Chondrocyte (in vitro differentiated cells): ENCODE data around the gene SLC46A1. TPM values are rescaled to one million over a fixed set of nuclear protein-coding genes. Genes with fewer than 3 reads are reported as not detected.

Experiments used
- DNase-seq: peaks from one replicate; pipeline ENCODE4 v3.0.0; 2021; ENCODE audit warnings: mixed read lengths, low spot score
- H3K27ac Mint-ChIP-seq: one replicate; pipeline ENCODE4 v1.8.0; 2021; ENCODE audit warnings: mild to moderate bottlenecking, moderate library complexity, mixed read lengths; ENCODE audit not compliant: unreplicated experiment
- H3K27me3 Mint-ChIP-seq: 2 replicates; pipeline ENCODE4 v1.8.0; 2021; ENCODE audit warnings: low read depth, mixed read lengths
- H3K36me3 Mint-ChIP-seq: 2 replicates; pipeline ENCODE4 v1.8.0; 2021; ENCODE audit warnings: low read depth, mixed read lengths
- H3K4me1 Mint-ChIP-seq: 2 replicates; pipeline ENCODE4 v1.8.0; 2021; ENCODE audit warnings: low read depth, mild to moderate bottlenecking, mixed read lengths
- H3K4me3 Mint-ChIP-seq: one replicate; pipeline ENCODE4 v1.8.0; 2021; ENCODE audit warnings: mild to moderate bottlenecking, moderate library complexity, mixed read lengths; ENCODE audit not compliant: unreplicated experiment
- H3K9me3 Mint-ChIP-seq: 2 replicates; pipeline ENCODE4 v1.8.0; 2021; ENCODE audit warnings: low read depth, mixed read lengths
- CTCF ChIP-seq: fragments of 200-600 bp; sonication (generic); IDR thresholded peaks from 2 replicates; pipeline ENCODE4 v1.5.0; 2021; ENCODE audit warnings: antibody characterized with exemption, mild to moderate bottlenecking, moderate library complexity
- total RNA-seq: library from RNA; stranded (reverse); gene quantifications from 3 replicates; pipeline ENCODE4 v1.2.1, GENCODE V29; 2021

Gene SLC46A1
- total RNA-seq, 1 donor from 2014 or later, result 12.7 TPM

- Mint-ChIP-seq H3K4me3 (no peak overlapping the region), H3K36me3 (peaks cover 5% of the 10 kb centered on the region), H3K27me3 (no peaks in the 10 kb centered on the region), H3K27ac (no peak overlapping the region), H3K9me3 (no peaks in the 10 kb centered on the region), H3K4me1 (peaks cover 2% of the 10 kb centered on the region)
- no peak for DNase-seq
- TF ChIP-seq CTCF, result no peak
Observed at GRCh38 chr17:28397275-28397674, 8.7 kb downstream of the SLC46A1 start.

GRCh38 chr17:28396635-28397239 lies 9.3 kb downstream of the SLC46A1 start:
- TF ChIP-seq CTCF, result no peak
- Mint-ChIP-seq H3K36me3 (peaks cover 5% of the 10 kb centered on the region), H3K9me3 (no peaks in the 10 kb centered on the region), H3K27me3 (no peaks in the 10 kb centered on the region), H3K4me1 (peaks cover 2% of the 10 kb centered on the region), H3K27ac (no peak overlapping the region), H3K4me3 (no peak overlapping the region)
- peak; percentile 50 for DNase-seq

- H3K27ac Mint-ChIP-seq, result no peak overlapping the region
- peaks cover 2% of the 10 kb centered on the region for H3K4me1 Mint-ChIP-seq
- no peaks in the 10 kb centered on the region for H3K9me3 Mint-ChIP-seq
- peaks cover 10% of the 10 kb centered on the region for H3K36me3 Mint-ChIP-seq
- no peaks in the 10 kb centered on the region for H3K27me3 Mint-ChIP-seq
- no peak overlapping the region for H3K4me3 Mint-ChIP-seq
- TF ChIP-seq CTCF, result no peak
- peak; percentile 57 for DNase-seq
Observed at GRCh38 chr17:28395968-28396367, 10.0 kb downstream of the SLC46A1 start.

GRCh38 chr17:28395426-28395825 lies 10.6 kb downstream of the SLC46A1 start:
- no peak overlapping the region for H3K27ac Mint-ChIP-seq
- DNase-seq, result no peak
- no peaks in the 10 kb centered on the region for H3K9me3 Mint-ChIP-seq
- peaks cover 15% of the 10 kb centered on the region for H3K36me3 Mint-ChIP-seq
- no peak for TF ChIP-seq CTCF
- no peak overlapping the region for H3K4me3 Mint-ChIP-seq
- H3K27me3 Mint-ChIP-seq, result no peaks in the 10 kb centered on the region
- peaks cover 2% of the 10 kb centered on the region for H3K4me1 Mint-ChIP-seq

- no peak for DNase-seq
- Mint-ChIP-seq H3K36me3 (peaks cover 22% of the 10 kb centered on the region), H3K9me3 (no peaks in the 10 kb centered on the region), H3K27me3 (no peaks in the 10 kb centered on the region), H3K27ac (peak overlapping the region; percentile 51), H3K4me1 (peaks cover 2% of the 10 kb centered on the region), H3K4me3 (no peak overlapping the region)
- TF ChIP-seq CTCF, result no peak
Observed at GRCh38 chr17:28394337-28395116, 11.5 kb downstream of the SLC46A1 start.
